ENCODE results near the gene CAV2.

GRCh38 chr7:116532102-116532688 is 32.7 kb downstream of the CAV2 start:
- TF ChIP-seq, protein P1, sequence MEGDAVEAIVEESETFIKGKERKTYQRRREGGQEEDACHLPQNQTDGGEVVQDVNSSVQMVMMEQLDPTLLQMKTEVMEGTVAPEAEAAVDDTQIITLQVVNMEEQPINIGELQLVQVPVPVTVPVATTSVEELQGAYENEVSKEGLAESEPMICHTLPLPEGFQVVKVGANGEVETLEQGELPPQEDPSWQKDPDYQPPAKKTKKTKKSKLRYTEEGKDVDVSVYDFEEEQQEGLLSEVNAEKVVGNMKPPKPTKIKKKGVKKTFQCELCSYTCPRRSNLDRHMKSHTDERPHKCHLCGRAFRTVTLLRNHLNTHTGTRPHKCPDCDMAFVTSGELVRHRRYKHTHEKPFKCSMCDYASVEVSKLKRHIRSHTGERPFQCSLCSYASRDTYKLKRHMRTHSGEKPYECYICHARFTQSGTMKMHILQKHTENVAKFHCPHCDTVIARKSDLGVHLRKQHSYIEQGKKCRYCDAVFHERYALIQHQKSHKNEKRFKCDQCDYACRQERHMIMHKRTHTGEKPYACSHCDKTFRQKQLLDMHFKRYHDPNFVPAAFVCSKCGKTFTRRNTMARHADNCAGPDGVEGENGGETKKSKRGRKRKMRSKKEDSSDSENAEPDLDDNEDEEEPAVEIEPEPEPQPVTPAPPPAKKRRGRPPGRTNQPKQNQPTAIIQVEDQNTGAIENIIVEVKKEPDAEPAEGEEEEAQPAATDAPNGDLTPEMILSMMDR (IDR thresholded peaks at IDR 0.05; ENCODE audit: insufficient read depth, low read length, poor library complexity, severe bottlenecking) = no peak
- TF ChIP-seq EZH2phosphoT487 (conservative IDR thresholded peaks at IDR 0.05; ENCODE audit: low read length) = no peak

Measured in SU-DHL-6 (cell line).